Hippocampal formation (tissue), 2 donors: ENCODE results near the gene OTX2.

Experiments used
- DNase-seq, 2 donors: peaks; one replicate each; lab custom pipeline; 2025; lab: John Stamatoyannopoulos, UW

OTX2 gene

DNA sequence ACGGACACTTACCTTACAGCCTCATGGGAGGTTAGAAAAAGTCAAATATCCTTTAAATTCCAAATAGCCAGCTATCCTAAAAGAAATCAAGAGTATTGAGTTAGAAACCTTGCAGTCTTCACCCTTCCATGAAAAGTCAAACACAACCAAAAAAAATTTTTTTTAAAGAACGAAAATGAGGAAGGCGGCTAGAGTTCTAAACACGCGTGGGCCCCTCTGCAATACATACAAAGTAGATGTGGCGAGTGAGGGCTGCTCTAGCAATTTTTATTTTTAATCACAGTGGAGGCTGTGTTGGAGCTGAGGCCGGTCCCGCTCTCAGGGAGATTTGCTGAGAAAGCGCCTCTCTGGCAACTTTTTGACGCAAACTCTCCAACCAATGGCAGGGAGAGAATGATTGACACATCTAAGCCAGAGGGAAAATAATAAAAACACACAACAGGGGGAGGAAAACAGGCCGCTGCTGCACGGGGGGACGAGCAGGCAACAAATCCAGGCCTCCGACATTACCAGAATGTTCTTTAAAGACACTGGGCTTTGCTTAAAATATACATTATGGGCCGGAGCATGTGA is at the start of gene OTX2:
Gene OTX2, minus strand, starts transcription at position 333 of the 573 bp plus-strand sequence. CDS start 5,023 bp downstream, outside the sequence.
- DNase-seq: no peak

GRCh38 chr14:56858422-56858821 is 48.1 kb upstream of the OTX2 start:
- DNase-seq: no peak

DNA sequence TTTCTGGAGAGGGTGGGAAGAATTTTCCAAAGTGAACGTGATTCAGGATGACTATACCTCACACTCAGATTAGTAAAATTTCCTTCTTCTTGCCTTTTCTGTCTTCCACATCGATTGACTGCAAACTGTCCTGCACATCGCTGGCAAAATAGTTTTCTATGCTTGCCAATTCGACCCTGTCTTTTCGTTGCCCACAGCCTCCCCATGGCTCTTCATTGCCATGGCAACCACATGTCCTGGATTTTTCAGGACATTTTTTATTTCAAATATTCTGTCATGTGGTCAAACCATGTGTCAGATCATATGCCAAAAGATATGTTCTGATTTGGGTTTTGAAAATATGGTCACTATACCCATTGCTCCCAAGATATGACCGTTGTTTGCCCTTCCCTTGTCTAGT is 46.9 kb upstream of the OTX2 start:
- DNase-seq: no peak

DNA sequence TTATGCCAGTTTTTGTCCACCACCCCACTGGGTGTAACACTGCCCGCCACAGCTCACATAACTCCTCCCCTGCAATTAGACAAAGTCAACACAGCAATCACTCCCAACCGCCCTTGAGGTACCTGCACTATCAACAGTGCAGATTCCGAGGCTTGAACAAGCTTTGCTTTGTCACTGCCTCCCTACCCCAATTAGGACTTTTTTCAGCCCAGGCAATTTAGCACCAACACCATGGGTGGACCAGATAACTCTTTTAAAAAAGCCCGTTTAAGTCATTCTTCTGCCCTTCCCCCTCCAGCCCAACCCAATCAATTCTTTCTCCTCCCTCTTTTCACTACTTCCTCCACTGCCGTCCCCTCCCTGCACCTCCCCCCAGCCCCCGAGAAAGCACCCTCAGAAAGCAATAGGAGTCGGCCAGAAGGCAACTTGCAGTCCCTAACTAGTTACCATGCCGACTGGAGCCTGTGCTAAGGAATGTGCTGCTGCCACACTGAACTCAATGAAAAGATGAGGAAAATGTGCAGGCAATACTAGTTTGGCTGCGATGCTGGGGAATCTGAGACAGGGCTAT is 45.7 kb upstream of the OTX2 start:
- DNase-seq: peak; percentile 11 to 13

DNA sequence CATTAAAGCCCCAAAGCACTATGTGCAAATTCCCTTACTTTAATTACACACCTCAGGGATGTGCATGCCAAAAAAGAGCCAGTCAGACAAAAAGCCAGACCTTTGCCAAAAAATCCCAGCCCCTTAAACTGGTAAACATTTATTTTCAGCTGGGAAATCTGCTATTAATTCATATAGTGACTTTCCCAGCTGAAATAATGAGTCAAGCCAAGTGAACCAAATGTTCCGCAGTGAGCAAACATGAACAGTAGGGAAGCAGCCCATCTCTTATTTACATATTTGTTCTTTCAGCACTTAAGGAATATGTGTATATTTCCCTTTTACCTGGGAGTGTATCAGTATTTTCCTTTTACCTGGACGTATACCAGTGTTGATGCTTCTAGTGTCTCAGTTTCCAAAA is 44.0 kb upstream of the OTX2 start:
- DNase-seq: no peak

GRCh38 chr14:56846970-56847930 is 37.0 kb upstream of the OTX2 start:
- DNase-seq: no peak

DNA sequence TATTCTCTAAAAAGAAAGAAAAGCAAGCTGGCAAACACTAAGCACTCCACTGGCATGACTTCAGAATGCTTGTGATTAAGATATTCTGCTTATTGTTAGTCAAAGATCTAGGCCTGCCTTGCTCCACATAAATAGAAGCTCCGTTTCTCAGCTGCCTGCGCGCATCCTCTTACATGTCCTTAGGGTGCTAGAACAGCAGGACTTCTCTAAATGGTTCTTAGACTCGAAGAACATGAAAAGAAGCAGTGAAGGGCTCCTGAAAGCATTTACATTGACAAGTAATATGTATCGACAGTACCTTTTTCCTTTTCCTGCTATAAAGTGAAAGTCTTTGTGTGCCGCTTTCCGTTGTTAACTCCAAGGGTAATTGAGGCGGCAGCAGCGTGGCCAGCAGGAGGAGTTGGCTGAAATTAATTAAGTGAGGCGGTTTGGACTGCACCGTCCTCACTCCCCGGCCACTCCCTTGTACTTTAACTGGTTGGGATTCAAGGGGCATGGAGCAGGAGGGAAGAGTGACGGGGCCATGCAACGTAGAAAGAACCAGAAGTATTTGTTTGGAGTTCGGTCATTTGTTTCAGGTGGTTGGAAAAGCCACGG is 34.2 kb upstream of the OTX2 start:
- DNase-seq: no peak

DNA sequence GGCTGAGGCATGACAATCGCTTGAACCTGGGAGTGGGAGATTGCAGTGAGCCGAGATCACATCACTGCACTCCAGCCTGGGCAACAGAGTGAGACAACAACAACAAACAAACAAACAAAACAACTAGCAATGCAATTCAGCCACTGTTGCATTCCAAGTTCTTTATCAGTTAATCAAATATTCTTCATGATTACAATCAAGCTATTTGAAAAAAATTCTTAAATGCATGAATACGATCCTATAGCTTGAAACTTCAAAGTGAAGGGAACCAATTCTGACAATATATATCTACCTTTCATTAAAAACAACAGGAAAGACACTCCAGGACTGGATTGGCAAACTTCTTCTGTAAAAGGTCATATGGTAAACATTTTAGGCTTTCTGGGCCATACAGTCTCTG is 31.3 kb upstream of the OTX2 start:
- no peak for DNase-seq

DNA sequence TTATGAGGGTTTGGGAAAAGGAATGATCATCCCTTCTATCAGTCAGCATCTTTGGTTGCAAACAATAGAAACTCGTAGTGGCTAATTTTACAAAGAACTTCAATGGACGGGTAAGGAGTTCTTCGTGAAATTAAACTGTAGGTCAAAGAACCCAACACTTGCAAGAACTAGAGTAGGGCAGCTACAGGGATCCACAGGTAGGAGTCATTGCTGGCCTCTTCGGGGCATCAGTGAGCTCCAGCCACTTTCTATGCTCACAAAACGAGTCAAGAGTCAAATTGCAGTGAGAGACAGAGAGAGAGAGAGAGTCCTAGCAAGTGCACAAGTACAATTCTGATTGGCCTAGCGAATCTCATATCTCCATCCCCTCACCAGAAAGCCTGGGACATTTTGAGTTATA is 29.9 kb upstream of the OTX2 start:
- no peak for DNase-seq

DNA sequence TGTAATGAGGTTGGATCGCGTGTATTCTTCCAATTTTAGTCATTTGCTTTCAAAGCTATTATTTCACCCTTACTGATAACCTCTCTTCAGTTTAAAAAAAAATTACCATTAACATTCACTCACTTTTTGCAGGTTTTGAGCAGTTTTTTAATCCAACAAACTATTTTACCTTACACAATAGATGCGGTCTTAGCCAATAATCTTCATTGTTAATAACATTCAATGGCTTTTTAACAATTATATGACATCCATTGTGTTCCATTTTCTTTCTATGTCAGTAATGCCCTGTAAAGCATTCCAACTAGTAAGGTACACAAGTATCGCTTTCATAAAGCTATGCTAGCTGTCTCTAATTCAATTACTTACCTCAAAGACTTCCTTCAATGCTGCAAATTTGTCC is 18.9 kb upstream of the OTX2 start:
- no peak for DNase-seq

DNA sequence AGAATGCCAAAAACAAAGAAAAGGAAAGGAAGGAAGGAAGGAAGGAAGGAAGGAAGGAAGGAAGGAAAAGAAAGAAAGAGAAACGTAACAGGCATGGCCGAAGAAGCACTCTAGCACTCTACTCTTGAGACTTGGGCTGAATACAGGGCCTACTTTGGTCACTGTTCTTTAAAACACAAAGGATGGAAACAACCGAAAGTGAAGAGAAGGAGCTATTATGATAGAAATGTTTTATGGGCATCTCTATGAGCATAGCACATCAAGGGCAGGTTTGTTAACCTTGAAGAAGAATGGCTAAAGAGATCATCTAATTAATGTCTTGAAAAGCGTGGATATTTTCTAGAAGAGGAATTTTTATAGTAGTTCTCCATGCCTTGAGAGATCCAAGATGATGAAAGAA is 15.9 kb upstream of the OTX2 start:
- DNase-seq: no peak

DNA sequence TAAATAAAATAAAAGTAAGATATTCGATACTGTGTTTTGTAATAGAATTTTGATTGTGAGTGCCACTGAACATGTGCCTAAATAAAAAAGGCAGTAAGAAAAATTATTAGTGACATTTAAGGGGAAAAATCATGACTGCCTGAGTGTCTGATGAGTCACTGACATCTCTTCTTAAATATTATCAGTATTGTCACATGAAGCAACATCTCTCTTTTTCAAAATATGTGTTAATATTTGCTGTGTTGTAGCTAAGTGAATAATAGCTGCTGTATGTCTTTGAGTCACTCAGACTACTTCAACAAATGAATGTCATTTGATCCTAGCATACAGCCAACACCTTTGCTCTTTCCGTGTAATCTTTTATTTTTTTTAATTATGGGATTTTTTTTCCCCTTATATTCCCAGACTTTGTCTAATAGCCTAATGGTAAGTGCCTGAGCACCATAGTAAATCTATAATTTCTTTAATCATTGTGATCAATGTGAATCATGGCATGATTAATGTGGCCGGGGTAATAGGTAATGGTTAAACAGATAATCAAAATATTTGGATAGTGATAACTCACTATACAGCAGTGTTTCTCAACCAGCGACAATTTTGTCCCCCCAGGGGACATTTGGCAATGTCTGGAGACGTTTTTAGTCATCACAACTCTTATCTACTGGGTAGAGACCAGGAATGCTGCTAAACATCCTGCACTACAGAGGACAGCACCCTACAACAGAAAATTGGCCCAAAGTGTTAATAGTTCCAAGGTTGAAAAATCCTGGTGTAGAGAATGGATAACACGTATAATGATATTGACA is 11.7 kb upstream of the OTX2 start:
- DNase-seq: no peak

- no peak for DNase-seq
Observed at GRCh38 chr14:56821177-56821576, 10.9 kb upstream of the OTX2 start.

DNA sequence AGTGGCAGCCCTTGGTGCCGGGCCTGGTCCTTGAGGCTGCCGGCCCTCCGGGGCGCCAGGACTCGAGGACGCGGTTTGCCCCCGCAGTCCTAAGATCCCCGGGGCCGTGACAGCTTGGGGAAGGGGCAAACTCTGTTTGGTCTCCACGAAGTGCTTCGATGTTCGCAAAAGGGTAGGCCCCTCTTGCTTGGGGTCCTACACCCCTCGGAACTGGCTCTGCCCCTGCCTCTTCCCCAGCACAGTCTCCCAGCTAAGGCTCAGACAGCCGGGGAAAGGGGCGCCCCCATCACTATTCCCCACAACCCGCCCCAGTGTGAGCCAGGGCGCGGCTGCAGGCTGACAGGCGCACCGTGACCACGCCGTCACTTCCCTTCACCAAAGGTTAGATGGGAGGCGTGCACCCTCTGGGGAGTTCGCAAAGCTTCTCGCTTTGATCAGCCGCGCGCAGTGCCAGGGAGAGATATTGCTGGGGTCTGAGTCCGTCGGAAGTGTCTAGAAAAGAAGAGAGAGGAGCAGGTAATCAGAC is 7.2 kb upstream of the OTX2 start:
- DNase-seq: no peak

- no peak for DNase-seq
Observed at GRCh38 chr14:56816574-56817391, 6.5 kb upstream of the OTX2 start.

DNA sequence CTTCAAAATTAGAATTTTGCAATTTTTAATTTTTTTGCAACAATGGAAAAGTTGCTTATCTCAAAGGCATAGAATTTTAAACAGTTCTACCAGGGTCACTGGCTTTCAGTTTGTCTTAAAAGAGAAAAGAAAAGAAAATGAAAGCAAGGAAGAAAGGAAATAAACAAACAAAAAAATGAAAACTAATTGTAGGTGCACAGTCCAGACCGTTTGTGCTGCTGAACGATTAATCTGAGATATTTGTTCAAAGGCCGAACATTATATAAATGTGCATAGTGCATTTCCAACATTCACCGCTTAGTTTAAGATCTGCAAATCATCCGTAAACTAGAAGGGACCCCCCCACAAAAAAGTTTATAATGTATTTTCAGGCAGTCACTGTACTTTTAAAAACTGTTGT is 5.5 kb upstream of the OTX2 start:
- DNase-seq: no peak

DNA sequence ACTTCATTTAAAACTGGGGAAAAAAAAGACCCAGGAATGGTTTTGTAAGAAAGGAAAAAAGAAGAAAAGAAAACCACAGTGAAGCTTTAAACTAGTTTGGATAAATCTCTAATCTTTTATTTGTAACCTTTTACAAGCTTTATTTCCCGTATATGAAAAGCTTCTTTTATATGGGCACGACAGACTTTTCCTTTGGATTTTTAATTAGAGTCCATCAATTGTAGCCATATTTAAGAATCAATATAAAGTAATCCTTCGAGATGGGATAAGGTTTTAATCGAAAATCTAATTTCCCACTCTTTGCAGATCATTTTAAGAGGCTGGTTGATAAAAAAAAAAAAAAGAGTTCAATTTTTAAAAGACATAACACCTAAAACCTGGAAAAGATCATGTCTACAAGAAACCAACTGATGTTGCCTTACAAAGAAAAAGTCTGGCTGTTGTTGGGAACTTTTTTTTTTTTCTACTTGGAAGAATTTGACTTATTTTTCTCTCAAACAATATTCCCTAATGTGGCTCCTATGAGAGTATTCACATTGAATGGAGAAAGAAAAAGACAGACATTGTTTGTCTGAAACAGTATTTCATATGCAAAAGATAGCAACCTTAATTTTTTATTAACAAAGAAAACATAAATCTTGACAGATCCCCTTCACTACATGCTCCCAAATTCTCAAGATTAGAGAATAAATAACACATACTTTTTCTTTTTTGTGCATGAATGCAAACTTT is 4.9 kb upstream of the OTX2 start:
- DNase-seq: no peak

DNA sequence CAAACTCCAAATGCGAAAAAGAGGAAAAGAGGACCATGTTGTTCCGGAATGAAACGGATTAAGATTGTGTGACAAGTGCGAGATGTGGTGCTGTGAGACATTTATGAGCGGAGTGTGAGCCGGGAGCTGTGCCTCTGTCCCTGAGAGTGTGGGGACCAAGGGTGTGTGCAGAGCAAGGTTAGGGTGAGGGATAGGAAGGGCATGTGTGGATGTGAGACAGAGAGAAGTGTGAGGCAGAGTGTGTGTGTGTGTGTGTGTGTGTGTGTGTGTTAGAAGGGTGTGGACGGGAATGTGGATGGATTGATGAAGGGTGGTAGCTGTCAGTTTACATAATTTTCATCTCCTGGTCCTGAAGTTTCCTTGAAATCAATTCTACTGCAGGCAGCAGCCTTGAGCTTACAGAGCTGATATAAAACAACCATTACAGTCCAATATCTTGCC is 4.3 kb upstream of the OTX2 start:
- DNase-seq: no peak

DNA sequence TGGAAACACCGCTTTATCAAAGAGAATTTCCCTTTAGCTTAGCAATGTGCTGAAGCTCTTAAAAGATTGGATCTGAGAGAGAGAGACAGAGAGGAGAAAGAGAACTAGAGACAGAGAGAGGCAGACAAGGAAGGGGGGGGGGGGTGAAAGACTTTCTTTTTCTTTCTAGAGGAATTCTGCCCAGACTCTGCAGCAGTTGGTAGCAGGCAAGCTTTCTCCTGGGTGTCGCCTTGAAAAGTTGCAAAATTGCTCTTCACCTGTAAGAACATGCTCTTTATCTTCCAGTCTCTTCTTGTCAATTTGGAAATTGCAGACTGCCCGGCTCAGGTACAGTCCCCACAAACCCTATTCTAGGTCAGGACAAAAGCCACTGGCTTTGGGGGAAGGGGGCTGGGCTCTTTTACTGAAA is 2.9 kb upstream of the OTX2 start:
- DNase-seq: no peak
